ENCODE data around the gene MBD6.
"Not testable (repeated sequence)": the region's sequence is repeated elsewhere in the genome, so short reads cannot be mapped to it uniquely, and the experiment has no call there.

The MBD6 gene

GRCh38 chr12:57551637-57552305, 29.1 kb downstream of the MBD6 start:
- DNase-seq: no peak

GRCh38 chr12:57552306-57552651, 29.7 kb downstream of the MBD6 start:
- no peak for DNase-seq

- DNase-seq: no peak
Measured at GRCh38 chr12:57552835-57553313, 30.2 kb downstream of the MBD6 start.

- DNase-seq: no peak
Measured at GRCh38 chr12:57553343-57554202, 30.9 kb downstream of the MBD6 start.

GRCh38 chr12:57554453-57554852, 31.8 kb downstream of the MBD6 start:
- no peak for DNase-seq

GRCh38 chr12:57554897-57555296, 32.3 kb downstream of the MBD6 start:
- no peak for DNase-seq

GRCh38 chr12:57558864-57559263, 36.2 kb downstream of the MBD6 start:
- DNase-seq: no peak

- no peak for DNase-seq
Measured at GRCh38 chr12:57560516-57560915, 37.9 kb downstream of the MBD6 start.

- DNase-seq: not testable (repeated sequence)
Measured at GRCh38 chr12:57561117-57561516, 38.5 kb downstream of the MBD6 start.

- DNase-seq: no peak
Measured at GRCh38 chr12:57563358-57563757, 40.7 kb downstream of the MBD6 start.

GRCh38 chr12:57564178-57564740, 41.6 kb downstream of the MBD6 start:
- no peak for DNase-seq

- DNase-seq: no peak
Measured at GRCh38 chr12:57568838-57569237, 46.2 kb downstream of the MBD6 start.

GRCh38 chr12:57569858-57570257, 47.2 kb downstream of the MBD6 start:
- DNase-seq: no peak

- not testable (repeated sequence) for DNase-seq
Measured at GRCh38 chr12:57570438-57570837, 47.8 kb downstream of the MBD6 start.

GRCh38 chr12:57571926-57572762, 49.5 kb downstream of the MBD6 start:
- DNase-seq: no peak

GRCh38 chr12:57574795-57575194, 52.2 kb downstream of the MBD6 start:
- no peak for DNase-seq

GRCh38 chr12:57575771-57576612, 53.4 kb downstream of the MBD6 start:
- no peak for DNase-seq

- no peak for DNase-seq
Measured at GRCh38 chr12:57576613-57577160, 54.1 kb downstream of the MBD6 start.

- no peak for DNase-seq
Measured at GRCh38 chr12:57577981-57578758, 55.5 kb downstream of the MBD6 start.

- DNase-seq: no peak
Measured at GRCh38 chr12:57579011-57579410, 56.4 kb downstream of the MBD6 start.
